Heart right ventricle (tissue), 16 donors: ENCODE measurements around the gene PSENEN. TPM values are rescaled to one million over a fixed set of nuclear protein-coding genes. Genes with fewer than 3 reads are reported as not detected.

ENCODE experiments used
- ATAC-seq, 8 donors: fragments of 200-7000 bp; cut with Tn5 transposase; one replicate each; pipeline ENCODE4 v1.9.1; 2020; ENCODE audit warnings: mild to moderate bottlenecking in 8 of 8, moderate library complexity in 8 of 8, moderate number of reproducible peaks in 1 of 8
- DNase-seq, 2 donors: peaks; one replicate each; pipeline ENCODE4 v3.0.0-alpha.2; 2020
- H3K27ac ChIP-seq, 10 donors: fragments of 200-600 bp; sonication (generic) in 2 of 10; one replicate each; pipeline versions ENCODE4 v1.5.0 to v1.8.0; 2020 to 2022; ENCODE audit warnings: mild to moderate bottlenecking in 3 of 10
- H3K27me3 ChIP-seq, 7 donors: fragments of 200-600 bp; one replicate each; pipeline ENCODE4 v1.8.0; 2021 to 2022; ENCODE audit warnings: mild to moderate bottlenecking in 2 of 7
- H3K36me3 ChIP-seq, 9 donors: fragments of 200-600 bp; sonication (generic) in 1 of 9; one replicate each; pipeline versions ENCODE4 v1.5.0 to v1.8.0; 2020 to 2022; ENCODE audit warnings: mild to moderate bottlenecking in 2 of 9
- H3K4me1 ChIP-seq, 9 donors: fragments of 200-600 bp; sonication (generic) in 1 of 9; one replicate each; pipeline versions ENCODE4 v1.5.0 to v1.8.0; 2020 to 2022; ENCODE audit warnings: mild to moderate bottlenecking in 4 of 9
- H3K4me3 ChIP-seq, 10 donors: fragments of 200-600 bp; sonication (generic) in 2 of 10; one replicate each; pipeline versions ENCODE4 v1.5.0 to v1.8.0; 2020 to 2022; ENCODE audit warnings: mild to moderate bottlenecking in 7 of 10, moderate library complexity in 2 of 10
- H3K9me3 ChIP-seq, 11 donors: fragments of 200-600 bp in 10 of 11; sonication (generic) in 2 of 11; one replicate each; pipeline versions ENCODE4 v1.5.0 to v1.8.0; 2013 to 2022; ENCODE audit warnings: mild to moderate bottlenecking in 2 of 11, control low read depth in 1 of 11, moderate library complexity in 1 of 11
- CTCF ChIP-seq, 9 donors: fragments of 200-600 bp; sonication (generic) in 2 of 9; IDR thresholded peaks; one replicate each; pipeline versions ENCODE4 v1.5.0 to v1.8.0; 2021 to 2022; ENCODE audit warnings: antibody characterized with exemption in 9 of 9, mild to moderate bottlenecking in 5 of 9, moderate library complexity in 1 of 9
- WGBS, 2 donors: extraction: QIAGEN DNeasy Blood & Tissue Kit; methylation state at CpG; one replicate each; pipeline ENCODE4 v1.1.7; 2013; ENCODE audit warnings: inconsistent platforms in 1 of 2; 5-methylcytosine and 5-hydroxymethylcytosine counted together
- intact Hi-C, 10 donors: fragments of 100-400 bp; cut with DNase I; formaldehyde crosslinking; loops; one replicate each; pipeline versions ENCODE4 v1.11.1 to v1.14.2; 2022
- polyA plus RNA-seq, 2 donors: library from polyadenylated mRNA; stranded (reverse); fragments of 200-250 nt; gene quantifications; one replicate each; pipeline ENCODE4 v1.2.3, GENCODE V29; 2013
- total RNA-seq, 10 donors: library from RNA; stranded (reverse); fragmentation: NEBNext Ultra II Directional in 3 of 10; extraction: Animal tissue kit (Norgen Biotek cat#: 25700) in 3 of 10; gene quantifications; one replicate each; pipeline versions ENCODE4 v1.2.1 to v1.2.4, GENCODE V29; 2021 to 2023
- donor health status: Arrhythmogenic right ventricular cardiomyopathy.
- donor health status: ischemic (EF 13 %, LVEDD 7.1; RV severe dilation, severe dysfunction).
- donor health status: healthy with polysubstance abuse.
- donor health status: DM: no; HTN: yes; CAD: no.
- donor health status: DM: no; HTN: no; CAD: no.
- donor health status: ischemic (EF 25% LVEDD 6.9; RV normal size, moderate dysfunction).
- donor health status: ischemic (EF 25% LVEDD 5.7; RV mildly dilated, moderate dysfunction).
- donor health status: healthy.
- donor health status: DM: yes; HTN: yes; CAD: no.
- donor health status: Ischemic cardiomyopathy.
- donor health status: ischemic (EF 35%, LVEDD 5.7; RV mildly dilated, moderate dysfunction).
- donor health status: nonischemic (EF 11% LVEDD 7.7; RV severe dilation, severe dysfunction).
- donor health status: DM: yes; HTN: yes; CAD: no.
- donor health status: PGD.
- donor health status: ischemic (EF 29% LVEDD 5.4; RV normal size, mild dysfunction).
- donor health status: nonischemic (EF 23%, LVEDD 6.1; RV moderate dilation, normal function).

Gene PSENEN
- total and polyA plus RNA-seq, 12 donors, result 34.8 to 149 (median 47.2) TPM

DNA sequence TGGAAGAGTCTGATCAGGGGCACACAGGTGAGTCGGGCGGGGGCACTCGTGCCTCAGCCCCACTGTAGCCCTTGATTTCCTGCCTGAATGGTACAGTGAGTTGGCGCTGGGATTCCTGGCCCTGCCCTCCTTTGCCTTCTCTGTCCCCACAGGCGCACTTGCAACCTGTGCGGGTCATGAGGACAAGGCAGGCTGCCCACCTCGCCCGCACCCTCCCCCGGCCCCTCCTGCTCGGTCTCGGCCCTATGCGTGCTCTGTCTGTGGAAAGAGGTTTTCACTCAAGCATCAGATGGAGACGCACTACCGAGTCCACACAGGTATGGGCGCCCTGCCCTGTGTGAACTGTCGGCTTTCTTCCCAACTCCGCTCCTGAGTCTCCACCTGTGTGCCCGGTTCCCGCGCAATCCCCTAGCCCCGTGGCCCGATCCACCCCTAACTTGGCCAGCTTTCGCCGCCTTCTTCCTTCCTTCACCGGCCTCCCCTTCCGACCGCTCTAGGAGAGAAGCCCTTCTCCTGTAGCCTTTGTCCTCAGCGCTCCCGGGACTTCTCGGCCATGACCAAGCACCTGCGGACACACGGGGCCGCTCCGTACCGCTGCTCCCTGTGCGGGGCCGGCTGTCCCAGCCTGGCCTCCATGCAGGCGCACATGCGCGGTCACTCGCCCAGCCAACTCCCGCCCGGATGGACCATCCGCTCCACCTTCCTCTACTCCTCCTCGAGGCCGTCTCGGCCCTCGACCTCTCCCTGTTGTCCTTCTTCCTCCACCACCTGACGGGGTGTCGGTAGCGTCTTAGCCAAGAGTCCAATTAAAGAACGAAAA, 29.3 kb upstream of the PSENEN start:
- Histone ChIP-seq H3K9me3 (no peaks in the 10 kb centered on the region), H3K4me3 (peak overlapping the region; percentile 36 to 98 (median 82)), H3K27ac (peak overlapping the region; percentile 78 to 97 (median 92)), H3K36me3 (peaks cover 0 to 18% (median 0%) of the 10 kb centered on the region in 9 donors), H3K27me3 (no peaks in the 10 kb centered on the region), H3K4me1 (peaks cover 6 to 34% (median 27%) of the 10 kb centered on the region in 9 donors)
- intact Hi-C loops, result loop anchor here in 9 of 10 donors (1.0 to 10.0 kb wide), 13 partner anchors 14 to 204 kb away; partner anchors contain the start of genes TMEM147 (in 5 of the 9), DMKN (in 1 of the 9), PSENEN (in 1 of the 9) and U2AF1L4 (in 1 of the 9)
- ATAC-seq, result peak; percentile 20 to 71 (median 62)
- peak; percentile 67 to 74 for DNase-seq
- TF ChIP-seq CTCF (IDR thresholded peaks at IDR 0.05), result no peak
- WGBS, 2 donors, result 3% methylated on average over 52 of the region's 52 CpGs

DNA sequence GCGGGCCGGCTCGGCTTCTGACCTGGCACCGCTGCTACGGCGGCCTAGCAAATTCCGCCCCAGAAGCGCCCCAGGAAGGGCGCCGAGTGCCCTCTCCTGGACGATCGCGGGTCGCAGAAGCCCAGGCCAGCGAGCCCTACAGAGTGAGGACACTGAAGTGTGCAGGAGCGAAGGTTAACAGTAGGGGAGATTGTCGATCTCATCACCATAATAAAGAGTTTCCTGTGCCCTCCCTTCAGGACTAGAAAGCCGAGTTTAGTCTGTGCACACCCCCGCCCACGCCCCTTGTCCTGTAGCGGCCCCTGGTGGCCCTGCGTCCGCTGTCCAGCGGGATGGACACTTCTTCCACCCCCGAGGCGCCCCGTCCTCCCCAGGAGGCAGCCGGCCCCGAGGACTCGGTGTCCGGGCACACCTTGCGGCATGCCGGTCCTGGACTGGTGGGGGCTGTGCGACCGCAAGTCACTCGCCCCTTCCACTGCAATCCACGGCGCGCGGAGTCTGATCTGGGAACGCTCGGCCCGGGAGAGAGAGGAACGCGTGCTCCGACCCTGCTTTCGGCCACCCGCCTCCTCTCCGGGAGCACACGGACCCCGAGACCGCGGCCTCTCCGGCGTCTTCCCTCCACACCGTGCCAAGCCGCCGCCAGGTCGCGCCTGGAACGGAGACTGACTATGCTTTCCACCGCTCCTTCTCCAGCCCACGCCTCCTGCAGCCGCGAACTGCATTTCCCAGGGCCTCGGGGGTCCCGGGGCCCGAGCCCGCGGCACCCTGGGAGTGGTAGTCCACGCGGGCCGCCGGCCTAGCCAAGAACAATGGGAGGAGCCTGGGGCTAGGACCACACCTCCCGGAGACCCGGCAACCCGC, 28.4 kb upstream of the PSENEN start:
- Histone ChIP-seq H3K4me3 (peak overlapping the region; percentile 36 to 98 (median 82)), H3K4me1 (peaks cover 6 to 34% (median 27%) of the 10 kb centered on the region in 9 donors), H3K27ac (peak overlapping the region; percentile 78 to 97 (median 92)), H3K36me3 (peaks cover 0 to 26% (median 8%) of the 10 kb centered on the region in 9 donors), H3K9me3 (no peaks in the 10 kb centered on the region), H3K27me3 (no peaks in the 10 kb centered on the region)
- peak; percentile 77 to 96 (median 93) for TF ChIP-seq CTCF (IDR thresholded peaks at IDR 0.05)
- DNase-seq (peak; percentile 95 to 96), ATAC-seq (peak; percentile 93 to 97 (median 95))
- 0% methylated on average over 77 of the region's 77 CpGs for WGBS, 2 donors
- intact Hi-C loops, result loop anchor here in 9 of 10 donors (1.0 to 10.0 kb wide), 15 partner anchors 15 to 214 kb away; partner anchors contain the start of genes TMEM147 (in 5 of the 9), DMKN (in 1 of the 9), PROSER3 (in 1 of the 9) and PSENEN (in 1 of the 9)

- peaks cover 0 to 34% (median 16%) of the 10 kb centered on the region in 9 donors for H3K36me3 ChIP-seq
- intact Hi-C loops, result loop anchor here in 9 of 10 donors (1.0 to 10.0 kb wide), 13 partner anchors 23 to 213 kb away; partner anchors contain the start of genes TMEM147 (in 5 of the 9), PSENEN (in 2 of the 9), U2AF1L4 (in 2 of the 9) and DMKN (in 1 of the 9)
- peak in 6 of 8 donors; percentile 62 to 82 (median 79) for ATAC-seq
- no peaks in the 10 kb centered on the region for H3K9me3 ChIP-seq
- peak within 1 kb of the TSS; percentile 68 to 98 (median 84) for H3K4me3 ChIP-seq
- peak within 1 kb of the TSS; percentile 78 to 97 (median 92) for H3K27ac ChIP-seq
- H3K27me3 ChIP-seq, result no peaks in the 10 kb centered on the region
- H3K4me1 ChIP-seq, result peaks cover 6 to 34% (median 27%) of the 10 kb centered on the region in 9 donors
- 1% methylated on average over 46 to 104 of the region's 109 CpGs for WGBS, 2 donors
- TF ChIP-seq CTCF (IDR thresholded peaks at IDR 0.05), result no peak
- no peak for DNase-seq
Measured at GRCh38 chr19:35717665-35718344, 27.6 kb upstream of the PSENEN start, which contains the start of gene KMT2B. KMT2B (plus strand) TSS chr19:35718003; CDS start chr19:35718019, 16 bp downstream.
